GM21367 (cell line): Measurements from ENCODE around the gene SLC25A38.

Experiments
- ATAC-seq: cut with Tn5 transposase; IDR thresholded peaks from one replicate; pipeline ENCODE4 v1.9.1; 2021; ENCODE audit not compliant: unreplicated experiment

The SLC25A38 gene

GRCh38 chr3:39376959-39377634 is 6.1 kb upstream of the SLC25A38 start:
- no peak for ATAC-seq

GRCh38 chr3:39378088-39378487 is 5.1 kb upstream of the SLC25A38 start:
- no peak for ATAC-seq

DNA sequence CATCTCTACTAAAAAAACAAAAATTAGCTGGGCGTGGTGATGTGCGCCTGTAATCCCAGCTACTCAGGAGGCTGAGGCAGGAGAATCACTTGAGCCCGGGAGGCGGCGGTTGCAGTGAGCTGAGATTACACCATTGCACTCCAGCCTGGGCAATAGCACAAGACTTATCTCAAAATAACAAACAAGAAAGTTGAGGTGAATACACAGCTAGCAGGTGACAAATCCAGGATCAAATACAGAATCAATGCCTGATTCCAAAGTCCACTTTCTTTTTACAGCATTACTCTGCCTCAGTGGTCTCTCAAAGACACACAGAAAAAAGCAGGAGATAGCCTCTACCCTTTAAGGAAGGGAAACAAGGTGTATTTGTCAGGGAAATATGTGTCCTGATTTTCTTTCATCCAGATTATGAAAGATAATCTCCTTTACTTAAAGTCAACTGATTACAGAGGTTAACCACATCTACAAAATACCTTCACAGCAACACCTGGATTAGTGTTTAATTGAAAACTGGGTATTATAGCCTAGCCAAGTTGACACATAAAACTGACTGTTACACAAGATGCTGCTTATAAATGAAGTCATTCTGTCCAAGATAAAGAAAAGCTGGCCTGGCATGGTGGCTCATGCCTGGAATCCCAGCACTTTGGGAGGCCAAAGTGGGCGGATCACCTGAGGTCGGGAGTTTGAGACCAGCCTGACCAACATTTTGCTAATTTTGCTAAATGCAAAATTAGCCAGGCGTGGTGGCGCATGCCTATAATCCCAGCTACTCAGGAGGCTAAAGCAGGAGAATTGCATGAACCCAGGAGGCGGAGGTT is 4.0 kb upstream of the SLC25A38 start:
- ATAC-seq = no peak

DNA sequence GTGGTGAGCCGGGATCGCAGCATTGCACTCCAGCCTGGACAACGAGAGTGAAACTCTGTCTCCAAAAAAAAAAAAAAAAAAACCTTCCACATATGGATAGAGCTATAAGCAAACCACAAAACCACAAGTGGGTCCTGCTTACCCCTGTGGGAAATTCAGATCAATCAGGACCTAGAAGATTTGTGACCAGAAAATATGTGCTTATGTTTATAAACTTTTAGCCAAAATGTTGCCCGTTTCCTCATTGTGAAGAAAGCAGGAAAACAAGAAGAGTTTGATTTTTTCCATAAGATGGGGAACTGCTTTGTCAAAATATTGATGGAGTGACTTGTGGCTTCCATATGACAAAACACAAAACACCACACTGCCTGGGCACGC is 3.4 kb upstream of the SLC25A38 start:
- no peak for ATAC-seq

DNA sequence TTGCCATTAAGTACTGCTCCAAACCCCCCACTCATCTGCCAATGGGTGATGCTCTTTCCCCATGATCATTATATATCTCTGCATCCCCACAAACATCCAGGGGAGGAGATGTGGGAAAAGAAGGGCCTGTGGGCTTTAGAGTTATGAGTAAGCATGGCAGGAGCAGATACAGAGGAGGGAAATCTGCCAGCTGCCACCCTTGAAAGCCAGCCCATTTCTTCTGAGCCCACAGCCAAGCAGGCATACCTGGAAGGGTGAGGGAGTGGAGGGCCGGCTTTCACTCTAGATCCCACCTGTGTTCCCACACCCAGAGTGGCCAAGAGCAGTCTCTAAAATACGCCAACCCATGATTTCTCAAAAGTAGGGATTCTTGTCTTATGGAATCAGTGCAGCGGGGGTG is 1.7 kb upstream of the SLC25A38 start:
- no peak for ATAC-seq

DNA sequence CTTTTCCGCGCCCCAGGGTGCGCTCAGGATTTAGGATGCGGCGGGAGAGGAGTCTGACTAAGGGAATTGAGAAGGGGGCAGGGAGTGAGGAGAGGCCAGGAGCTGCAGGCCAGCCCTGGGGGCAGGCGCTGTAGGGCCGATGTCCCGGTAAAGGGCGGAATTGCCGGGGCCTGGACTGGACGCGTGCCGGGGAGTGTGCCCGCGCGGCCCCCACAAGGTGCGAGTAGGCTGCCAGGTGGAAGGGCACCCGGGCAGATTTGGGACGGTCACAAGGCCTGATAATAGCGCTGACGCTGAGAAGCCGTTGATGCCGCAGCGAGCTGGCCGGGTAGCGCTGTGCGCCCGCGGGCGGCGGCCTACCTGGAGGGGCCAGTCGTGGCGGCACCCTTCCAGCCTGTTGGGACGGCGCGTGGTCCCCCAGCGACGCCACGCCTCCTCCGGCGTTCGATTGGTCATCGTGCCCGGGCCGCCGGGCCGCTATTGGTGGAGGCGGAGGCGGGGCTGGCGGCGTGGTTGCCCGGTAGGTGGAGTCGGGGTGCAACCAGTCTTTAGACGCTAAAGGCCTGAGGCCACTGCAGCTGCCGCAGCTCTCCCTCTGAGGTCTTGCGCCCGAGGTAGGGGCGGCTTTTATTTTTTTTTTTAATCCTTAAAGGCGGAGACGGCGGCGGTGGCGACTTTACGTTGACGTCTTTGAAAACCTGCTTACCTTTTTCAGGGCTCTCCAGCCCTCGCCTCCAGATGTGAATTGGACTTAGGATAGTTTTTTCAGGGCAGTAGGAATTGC is 903 bp downstream of the SLC25A38 start:
- peak; percentile 67 for ATAC-seq

GRCh38 chr3:39384665-39385000 is 1.5 kb downstream of the SLC25A38 start:
- ATAC-seq = no peak

DNA sequence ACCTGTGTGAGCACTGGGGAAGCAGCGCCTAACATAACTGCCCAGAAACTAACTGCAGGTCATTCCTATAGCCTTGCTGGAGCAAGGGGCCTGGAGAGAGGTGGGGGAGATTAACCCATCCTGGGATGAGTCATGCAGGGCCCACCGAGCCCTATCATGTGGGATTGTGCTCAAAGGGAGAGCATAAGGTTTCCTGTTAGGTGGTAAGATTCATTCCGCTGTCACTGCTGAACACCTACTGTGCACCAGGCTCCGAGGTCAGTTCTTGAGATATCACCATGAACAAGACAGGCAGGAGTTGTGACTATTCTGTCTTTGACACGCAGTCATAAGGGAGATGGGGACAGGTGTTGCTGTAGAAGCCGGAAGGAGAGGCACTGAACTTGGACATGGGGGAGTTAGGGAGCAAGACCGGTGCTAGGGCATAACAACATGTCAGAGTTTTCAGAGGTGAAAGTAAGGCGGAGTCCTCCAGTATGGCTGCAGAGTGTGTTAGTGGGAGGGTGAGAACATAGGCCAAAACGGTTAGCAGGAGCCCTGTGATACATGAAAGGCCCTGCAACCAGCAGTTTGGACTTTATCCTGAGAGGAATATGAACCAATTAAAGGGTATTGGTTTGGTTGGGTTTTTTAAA is 2.4 kb downstream of the SLC25A38 start:
- no peak for ATAC-seq

DNA sequence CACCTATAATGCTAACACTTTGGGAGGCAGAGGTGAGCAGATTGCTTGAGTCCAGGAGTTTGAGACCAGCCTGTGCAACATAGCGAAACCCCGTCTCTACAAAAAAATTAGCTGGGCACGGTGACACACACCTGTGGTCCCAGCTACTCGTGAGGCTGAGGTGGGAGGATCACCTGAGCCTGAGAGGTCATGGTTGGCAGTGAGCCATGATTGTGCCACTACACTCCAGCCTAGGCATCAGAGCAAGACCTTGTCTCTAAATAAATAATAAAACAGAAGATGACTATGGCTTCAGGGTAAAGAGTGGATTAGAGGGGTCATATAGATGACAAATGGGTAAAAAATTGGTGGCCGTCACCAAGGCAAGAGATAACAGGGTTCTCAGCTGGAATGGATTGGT is 3.1 kb downstream of the SLC25A38 start:
- ATAC-seq = no peak

DNA sequence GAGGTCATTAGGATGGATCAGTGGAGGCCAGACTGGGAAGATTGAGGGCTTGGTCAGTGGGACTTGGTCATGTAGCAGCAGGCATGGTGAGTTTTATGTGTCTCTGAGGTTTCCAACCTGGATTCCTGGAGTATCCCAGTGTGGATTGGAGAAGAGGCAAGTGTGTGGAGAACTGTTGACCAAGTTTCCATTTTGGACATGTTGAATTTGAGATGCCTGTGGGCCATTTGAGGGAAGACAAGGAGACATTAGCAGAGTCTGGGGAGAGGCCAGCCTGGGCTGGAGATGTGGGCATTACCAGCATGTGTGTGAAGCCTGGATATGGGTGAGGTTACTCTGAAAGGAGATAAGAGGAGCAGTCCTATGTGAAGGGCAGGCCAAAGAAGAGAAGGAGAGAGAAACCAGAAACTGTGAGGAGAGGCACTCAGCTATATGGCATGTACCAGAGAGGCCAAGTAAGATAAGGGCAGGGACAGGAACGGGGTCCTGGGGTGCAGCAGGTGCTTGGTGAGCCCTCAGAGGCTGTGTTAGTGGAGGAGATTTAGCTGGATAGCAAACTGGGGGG is 4.3 kb downstream of the SLC25A38 start:
- ATAC-seq = no peak

DNA sequence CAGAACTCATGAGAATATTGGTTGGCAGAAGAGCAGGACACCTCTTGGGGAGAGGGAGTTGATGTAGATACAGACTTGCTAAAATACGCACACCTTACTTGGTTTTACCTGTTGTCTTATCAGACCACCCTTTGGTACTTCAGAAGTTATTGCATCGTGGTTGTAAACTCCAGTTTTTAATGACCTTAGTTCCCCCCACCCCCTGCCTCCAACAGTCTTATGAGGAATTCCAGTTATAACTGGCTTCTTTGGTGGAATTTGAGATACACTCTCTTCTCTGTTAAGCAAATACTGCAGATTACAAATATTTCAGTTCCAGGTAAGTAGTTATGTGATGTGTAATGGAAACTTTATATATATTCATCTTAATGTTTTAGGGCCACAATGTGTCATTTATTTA is 5.0 kb downstream of the SLC25A38 start:
- ATAC-seq = no peak

DNA sequence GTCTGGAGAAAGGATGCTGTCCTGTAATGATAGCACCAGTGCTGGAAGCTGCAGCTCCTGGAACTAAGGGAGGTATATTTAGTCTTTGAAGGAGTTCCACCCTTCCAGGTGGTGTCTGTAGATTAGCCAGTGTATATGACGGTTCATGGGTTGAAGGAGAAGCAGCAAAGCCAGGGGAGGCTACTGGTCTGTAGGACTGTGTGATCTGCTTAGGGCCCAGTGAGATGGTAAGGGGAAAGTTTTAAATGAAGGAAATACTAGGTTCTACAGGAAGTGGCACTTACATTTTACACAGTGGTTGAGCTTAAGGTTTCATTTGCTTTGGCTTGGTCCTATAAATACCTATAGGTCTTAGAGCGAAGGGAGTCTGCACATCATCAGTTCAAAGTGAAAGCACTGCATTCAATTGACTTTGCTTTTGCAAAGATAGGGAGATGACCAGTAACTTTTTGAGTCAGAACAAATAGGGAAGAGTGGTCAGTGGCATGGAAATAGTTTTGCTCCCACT is 5.6 kb downstream of the SLC25A38 start:
- peak; percentile 72 for ATAC-seq

- no peak for ATAC-seq
Observed at GRCh38 chr3:39390181-39390580, 7.0 kb downstream of the SLC25A38 start.

GRCh38 chr3:39396690-39397089 is 13.5 kb downstream of the SLC25A38 start:
- ATAC-seq = no peak

GRCh38 chr3:39398700-39399099 is 15.5 kb downstream of the SLC25A38 start:
- no peak for ATAC-seq

DNA sequence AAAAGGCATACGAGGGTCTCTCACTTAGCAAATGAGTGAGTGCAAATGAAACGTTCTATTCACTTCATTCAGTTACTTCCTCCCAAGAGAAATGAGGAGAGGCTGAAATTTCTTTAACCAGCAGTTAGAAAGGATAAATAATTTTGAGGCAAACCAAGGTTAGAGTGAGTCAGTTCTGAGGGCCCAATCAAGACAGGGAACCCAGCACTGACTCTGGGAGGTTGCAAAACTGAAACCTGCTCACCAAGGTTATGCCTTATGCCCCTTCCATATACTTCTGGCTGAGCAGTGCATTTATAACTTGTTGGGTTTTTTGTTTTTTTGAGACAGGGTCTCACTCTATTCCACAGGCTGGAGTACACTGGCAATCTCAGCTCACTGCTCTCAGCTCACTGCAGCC is 18.8 kb downstream of the SLC25A38 start:
- ATAC-seq = no peak

- no peak for ATAC-seq
Observed at GRCh38 chr3:39404943-39405686, 21.9 kb downstream of the SLC25A38 start.

GRCh38 chr3:39405687-39406367 is 22.7 kb downstream of the SLC25A38 start:
- no peak for ATAC-seq

DNA sequence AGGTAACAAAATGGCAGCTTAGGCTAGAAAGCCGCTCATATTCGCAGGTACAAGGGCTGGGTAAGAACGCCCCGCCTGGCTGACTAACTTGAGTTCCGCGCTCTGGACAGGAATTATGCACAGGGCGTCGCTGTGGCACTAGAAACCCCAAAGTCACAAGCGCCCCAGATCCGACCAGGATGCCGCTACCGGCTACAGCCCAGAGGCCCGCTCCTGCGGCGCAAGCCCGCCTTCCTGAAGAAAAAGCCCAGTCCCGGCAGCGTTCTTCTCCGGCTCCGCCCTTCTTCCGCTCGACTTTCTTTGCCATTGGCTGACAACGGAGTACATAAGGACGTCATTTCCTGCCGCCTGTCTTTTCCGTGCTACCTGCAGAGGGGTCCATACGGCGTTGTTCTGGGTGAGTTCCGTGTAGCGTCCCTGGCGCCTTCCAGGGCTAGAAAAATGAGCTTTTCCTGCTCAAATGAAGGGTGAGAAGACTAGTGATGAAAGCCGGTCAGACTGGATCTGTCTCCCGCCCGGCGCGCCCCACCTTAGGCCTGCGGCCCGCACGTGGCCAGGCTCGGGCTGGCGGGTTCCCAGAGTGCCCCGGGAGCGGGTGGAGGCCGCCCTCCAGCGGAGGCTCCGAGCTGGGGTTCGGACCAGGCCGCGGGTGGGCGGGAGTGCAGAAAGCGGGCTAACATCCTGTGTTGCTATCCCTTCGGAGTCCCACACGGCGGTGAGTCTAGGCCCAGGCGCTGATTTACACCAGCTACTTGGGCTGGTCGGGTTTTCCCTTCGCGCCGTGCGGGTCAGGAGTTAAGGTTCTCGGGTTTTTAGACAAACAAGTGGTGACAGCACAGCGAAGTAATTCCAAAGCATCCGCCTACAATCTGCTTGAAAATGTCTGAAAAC is 23.4 kb downstream of the SLC25A38 start, which contains the start of gene RPSA:
Gene RPSA (plus strand): TSS at position 353 of the 891 bp plus-strand sequence. CDS start 934 bp downstream, outside the sequence.
- peak; percentile 88 for ATAC-seq
